NCI-H1105 treated with DMSO at 0.1 percent for 48 hours (cell line): Measurements from ENCODE around the gene U2SURP.
"Not testable (repeated sequence)": the region's sequence is repeated elsewhere in the genome, so short reads cannot be mapped to it uniquely, and the experiment has no call there.

Experiments
- DNase-seq: peaks from one replicate; lab custom pipeline; 2025; lab: John Stamatoyannopoulos, UW

Gene U2SURP

DNA sequence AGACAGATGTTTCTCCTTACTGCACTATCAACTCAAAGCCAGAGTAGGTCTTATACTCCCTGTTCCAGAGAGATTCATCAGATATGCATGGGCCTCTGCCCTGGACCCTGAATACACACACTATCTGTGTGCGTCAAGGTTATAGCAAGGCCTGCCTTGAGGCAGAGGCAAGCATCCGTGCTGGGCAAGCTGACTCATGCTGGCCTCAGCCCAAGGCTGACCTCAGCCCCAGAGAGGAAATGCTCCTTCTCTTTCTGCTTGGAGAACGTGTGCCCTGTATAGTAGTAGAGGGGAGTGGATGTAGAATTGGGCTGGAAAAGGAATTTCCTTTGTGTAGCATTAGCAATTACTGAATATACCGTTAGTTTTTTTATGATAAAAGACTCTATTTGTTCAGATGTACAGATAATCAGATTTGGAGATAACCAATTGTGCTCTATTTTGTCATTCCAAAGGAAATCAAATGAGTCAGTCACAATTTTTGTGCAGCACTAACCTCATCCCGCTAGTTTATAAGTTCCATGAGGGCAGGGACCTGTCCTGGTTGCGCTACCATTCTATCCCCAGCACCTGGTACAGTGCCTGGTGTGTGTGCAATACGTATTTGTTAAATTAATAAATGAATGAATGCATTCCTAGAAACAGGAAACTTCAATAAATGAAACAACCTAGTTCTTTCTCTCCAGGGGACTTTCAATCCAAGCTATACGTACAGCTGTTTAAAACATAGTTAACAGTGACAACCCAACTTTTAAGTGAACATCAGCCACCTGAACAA lies 24.6 kb upstream of the U2SURP start:
- no peak for DNase-seq

DNA sequence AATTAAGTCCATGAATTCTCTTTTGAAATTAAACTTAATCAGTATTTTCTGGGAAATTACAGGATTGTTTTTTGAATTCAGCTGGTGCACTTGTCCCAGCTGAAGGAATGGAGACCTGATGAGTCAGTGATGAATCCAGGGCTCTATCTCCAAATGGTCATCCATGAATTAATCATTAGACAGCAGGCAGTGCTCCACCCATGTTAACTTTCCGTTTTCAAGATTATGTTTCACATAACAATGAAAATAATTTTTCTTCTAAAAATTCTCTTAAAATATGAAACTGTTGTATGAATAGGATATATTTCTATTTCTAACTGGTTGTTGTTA lies 24.0 kb upstream of the U2SURP start:
- DNase-seq = no peak

DNA sequence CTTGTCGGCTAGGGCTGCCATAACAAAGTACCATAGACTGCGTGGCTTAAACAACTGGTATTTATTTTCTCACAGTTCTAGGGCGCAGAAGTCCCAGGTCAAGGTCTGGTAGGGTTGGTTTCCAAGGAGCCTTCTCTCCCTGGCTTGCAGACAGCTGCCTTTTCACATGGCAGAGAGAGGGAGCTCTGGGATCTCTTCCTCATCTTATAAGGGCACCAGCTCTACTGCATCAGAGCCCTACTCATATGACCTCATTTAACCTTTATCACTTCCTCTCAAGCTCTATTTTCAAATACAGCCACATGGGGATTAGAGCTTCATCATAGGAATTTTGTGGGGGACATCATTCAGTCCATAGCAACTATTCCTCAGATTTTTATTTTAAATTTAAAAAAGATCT lies 20.3 kb upstream of the U2SURP start:
- DNase-seq = no peak

DNA sequence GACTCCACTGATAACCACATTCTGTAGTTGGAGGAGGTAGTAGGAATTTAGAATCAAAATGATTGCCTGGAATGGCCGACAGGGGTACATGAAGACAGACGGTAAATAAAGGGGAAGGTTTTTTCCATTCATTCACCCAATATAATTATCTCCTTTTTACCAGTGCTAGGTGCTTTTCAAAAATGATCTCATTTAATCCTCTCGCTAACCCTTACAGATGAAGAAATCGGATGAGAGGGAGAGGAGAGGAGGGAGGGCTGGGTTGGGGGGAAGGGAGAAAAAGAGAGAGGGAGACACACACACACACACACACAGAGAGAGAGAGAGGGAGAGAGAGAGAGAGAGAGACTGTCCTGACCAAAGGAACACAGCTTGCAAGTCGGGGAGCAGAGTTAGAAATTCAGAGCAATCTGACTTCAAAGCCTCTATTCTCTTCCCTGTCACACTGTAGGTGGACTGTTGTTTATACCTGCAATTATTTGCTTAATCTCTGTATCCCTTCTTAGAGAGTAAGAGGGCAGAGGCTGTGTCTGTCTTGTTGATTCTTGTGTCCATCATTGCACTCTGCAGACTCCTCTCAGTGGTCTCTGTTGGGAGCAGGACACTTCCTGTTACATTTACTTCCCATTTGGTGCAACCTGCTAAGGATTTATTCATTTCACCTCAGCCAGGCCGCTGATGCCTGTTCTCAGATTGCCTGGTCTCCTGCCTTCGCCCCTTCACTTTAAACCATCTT lies 19.2 kb upstream of the U2SURP start:
- no peak for DNase-seq

DNA sequence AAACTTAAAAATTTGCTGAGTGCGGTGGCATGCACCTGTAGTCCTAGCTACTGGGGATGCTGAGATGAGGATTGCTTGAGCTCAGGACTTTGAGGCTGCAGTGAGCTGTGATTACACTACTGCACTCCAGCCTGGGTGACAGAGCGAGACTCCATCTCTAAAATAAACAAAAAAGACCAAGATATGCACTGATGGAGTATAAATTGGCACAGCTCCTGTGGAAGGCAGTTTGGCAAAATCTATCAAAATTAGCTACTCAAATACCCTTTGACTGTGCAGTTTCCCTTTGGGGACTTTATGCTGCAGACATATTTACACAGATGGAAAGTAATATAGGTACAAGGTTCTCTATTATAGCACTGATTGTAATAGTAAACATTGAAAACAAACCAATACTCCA lies 18.1 kb upstream of the U2SURP start:
- DNase-seq = no peak

DNA sequence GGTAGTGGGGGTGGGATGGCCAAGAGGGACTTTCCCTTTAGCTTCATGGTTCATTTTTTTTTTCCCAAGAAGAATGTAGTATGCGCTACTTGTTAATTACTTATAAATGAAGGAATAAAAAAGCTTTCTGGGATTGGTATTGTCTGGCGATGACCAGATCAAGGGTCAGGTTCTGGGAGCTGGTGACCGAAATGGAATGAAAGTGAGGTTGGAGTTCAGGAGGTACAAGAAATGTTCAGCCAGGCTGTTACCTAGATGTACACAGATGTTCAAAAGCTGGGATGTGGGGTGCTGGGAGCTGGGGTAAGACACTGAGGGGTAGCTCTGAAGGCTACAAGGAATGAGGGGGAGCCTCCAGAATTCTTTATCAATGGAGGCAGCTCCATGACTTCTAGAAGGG lies 17.1 kb upstream of the U2SURP start:
- DNase-seq = no peak

DNA sequence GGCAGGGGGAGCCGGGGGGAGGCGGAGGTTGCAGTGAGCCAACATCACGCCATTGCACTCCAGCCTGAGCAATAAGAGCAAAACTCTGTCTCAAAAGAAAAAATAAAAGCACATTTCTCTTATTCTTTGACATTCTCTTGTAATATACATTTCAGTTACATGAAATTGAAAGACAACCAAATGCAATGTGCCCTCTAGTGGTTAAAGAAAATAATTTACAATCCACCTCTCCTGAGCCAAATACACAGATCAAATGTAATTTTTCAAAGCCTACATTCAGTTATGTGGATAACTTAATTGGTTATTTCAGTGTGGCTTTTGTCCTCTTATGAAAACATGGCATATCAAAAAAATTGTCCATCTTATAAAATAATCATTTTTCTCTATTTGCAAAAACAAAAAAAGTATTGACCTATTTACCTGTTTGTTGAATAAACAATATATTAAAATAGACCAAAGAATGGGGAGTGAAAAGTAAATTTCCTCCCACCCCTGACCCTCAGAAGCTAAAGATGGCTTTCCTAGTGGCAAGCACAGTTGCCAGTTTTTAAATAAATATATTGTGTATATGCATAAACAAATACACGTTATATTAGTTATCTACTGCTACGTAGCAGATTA lies 14.2 kb upstream of the U2SURP start:
- DNase-seq = peak; percentile 75

DNA sequence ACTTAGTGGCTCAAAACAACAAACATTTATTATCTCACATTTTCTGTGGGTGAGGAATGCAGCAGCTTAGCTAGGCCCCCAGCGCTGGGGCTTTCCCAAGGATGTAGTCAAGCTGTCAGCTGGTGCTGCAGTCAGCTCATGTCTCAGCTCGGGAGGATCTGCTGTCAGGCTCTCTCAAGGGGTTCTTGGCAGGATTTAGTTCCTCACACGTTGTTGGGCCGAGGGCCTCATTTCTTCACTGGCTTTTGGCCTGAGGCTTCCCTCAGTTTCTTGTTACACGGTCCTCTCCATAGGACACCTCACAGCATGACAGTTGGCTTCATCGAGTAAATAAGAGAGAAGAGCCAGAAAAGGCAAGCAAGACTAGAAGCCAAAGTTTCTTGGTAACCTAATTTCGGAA lies 13.7 kb upstream of the U2SURP start:
- DNase-seq = no peak

DNA sequence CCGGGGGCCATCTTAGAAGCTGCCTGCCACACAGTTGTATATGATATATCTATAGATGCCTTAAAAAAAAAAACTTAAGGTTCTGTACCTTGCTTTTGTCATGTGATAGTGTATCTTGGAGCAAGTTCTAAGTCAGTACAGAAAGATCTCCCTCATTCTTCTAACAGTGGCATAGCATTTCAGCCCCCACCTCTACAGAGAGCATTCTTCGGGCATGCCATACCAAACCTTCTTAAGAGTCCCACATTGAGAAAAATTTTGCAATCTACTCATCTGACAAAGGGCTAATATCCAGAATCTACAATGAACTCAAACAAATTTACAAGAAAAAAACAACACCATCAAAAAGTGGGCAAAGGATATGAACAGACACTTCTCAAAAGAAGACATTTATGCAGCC lies 13.1 kb upstream of the U2SURP start:
- DNase-seq = not testable (repeated sequence)

DNA sequence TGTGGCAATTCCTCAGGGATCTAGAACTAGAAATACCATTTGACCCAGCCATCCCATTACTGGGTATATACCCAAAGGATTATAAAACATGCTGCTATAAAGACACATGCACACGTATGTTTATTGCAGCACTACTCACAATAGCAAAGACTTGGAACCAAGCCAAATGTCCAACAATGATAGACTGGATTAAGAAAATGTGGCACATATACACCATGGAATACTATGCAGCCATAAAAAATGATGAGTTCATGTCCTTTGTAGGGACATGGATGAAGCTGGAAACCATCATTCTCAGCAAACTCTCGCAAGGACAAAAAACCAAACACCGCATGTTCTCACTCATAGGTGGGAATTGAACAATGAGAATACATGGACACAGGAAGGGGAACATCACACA lies 12.5 kb upstream of the U2SURP start:
- DNase-seq = not testable (repeated sequence)

DNA sequence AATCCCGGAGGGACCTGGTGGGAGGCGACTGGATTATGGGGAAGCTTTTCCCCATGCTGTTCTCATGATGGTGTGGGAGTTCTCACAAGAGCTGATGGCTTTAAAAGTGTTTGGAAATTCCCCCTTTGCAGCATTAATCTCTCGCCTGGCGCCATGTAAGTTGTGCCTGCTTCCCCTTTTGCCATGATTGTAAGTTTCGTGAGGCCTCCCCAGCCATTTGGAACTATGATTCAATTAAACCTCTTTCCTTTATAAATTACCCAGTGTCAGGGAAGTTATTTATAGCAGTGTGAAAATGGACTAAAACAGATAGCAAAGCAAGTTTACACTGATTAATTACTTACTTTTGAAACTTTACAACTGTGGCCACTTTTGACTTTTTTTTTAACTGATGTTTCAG lies 10.6 kb upstream of the U2SURP start:
- no peak for DNase-seq

DNA sequence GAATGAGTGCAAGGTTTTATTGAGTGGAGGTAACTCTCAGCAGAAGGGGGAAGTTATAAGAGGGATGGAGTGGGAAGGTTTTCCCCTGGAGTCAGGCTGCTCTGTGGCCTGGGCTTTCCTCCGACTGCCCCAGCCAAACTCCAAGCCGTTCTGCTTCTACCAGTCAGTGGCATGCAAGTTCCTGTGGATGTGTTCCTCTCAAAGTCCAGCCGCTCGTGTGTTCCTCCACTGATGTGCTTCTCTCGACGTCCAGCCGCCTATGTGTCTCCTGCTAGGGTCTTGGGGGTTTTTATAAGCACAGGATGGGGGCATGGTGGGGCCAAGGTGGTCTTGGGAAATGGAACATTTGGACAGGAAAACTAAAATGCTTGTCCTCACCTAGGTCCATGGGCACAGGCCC lies 9.0 kb upstream of the U2SURP start:
- DNase-seq = no peak

DNA sequence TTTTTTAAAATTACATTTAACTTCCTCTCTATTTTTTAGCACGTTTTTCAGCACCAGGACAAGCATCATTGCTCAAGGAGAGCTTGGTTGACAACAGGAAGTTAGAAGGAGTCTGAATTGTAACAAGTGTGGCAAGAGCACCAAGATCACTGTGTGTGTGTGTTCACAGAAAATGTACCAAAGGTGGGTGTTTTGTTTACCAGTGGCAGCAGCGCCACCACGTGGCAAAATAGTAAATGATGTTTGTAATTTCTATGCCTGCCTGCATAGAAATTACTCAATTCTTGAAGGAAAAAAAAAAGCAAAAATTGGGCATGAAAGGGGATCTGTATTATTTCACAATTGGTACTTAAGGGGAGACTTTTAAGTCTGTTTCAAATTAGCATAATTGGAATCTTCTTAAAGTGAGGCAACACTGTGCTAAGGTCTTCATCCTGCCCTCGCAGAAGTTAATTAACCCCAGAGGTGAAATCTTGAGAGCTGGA lies 7.4 kb upstream of the U2SURP start:
- peak; percentile 75 for DNase-seq

DNA sequence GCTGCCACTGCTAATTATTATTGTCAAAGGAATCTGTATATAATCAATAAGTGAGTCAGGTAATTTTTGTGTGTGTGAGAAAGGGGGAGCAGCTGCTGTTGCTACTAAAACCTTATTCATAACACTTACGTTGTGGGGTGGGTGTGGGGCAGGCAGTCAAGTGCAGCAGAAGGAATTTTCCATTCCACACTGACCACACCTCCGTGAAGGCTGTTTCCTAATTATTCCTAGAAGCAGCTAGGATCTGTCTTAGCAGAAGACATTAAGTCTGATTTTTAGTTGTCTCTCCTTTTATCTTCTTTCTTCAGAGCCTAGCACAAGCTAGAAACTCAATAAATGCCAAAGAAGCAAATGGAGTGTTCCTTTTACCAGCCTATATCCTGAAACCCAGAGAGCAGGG lies 4.0 kb upstream of the U2SURP start:
- no peak for DNase-seq

DNA sequence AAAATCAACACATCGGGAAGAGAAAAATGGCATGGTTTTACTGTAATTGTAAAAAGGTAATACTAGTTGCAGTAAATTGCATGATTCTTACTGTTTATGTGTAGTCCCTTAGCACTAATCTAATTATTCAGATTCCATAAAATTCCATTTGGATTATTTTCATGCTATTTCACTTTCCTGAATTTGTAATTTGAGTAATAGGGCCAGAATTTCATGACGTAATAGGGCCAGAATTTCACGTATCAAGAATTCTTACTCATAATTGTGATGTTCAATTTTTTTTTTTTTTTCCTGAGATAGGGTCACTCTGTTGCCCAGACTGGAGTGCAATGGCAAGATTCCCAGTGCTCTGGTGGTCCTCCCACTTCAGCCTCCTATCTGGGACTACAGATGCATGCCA lies 2.9 kb upstream of the U2SURP start:
- no peak for DNase-seq

DNA sequence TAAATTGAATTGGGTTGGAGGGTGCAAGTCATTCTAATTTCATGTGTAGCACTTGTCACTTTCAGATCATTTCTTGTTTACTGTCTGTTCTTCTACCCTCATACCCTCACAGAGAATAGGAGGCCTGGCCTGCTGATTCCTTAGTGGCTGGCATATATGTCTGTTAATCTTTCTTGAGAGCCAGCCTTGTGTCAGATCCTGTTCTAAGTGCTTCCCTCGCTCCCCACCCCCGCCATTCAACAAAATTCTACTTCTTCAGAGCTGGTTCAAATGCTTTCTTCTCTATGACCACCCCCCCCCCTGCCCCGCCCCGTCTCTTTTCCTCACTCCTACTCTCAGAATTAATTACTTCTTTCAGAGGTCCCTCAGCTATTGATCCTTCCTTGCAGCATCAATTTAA lies 1.5 kb upstream of the U2SURP start:
- no peak for DNase-seq

DNA sequence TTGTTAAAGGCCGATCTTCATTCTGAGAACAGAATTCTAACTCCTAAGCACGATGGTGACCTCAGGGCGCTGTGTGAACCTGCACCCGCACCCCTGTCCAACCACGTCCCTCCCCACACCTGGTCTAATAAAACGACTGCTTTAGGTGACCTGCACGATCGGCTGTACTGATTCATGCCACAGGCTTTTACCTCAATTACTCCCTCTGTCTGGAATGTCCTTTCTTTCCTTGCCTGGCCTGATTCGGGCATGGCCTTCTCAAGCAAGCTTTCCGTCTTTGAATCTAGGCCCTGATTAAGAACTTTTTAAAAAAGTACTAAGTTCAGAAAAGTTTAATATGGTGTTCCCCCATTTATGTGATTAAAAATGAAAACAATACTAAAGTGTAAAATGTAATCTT lies 842 bp upstream of the U2SURP start:
- DNase-seq = no peak

DNA sequence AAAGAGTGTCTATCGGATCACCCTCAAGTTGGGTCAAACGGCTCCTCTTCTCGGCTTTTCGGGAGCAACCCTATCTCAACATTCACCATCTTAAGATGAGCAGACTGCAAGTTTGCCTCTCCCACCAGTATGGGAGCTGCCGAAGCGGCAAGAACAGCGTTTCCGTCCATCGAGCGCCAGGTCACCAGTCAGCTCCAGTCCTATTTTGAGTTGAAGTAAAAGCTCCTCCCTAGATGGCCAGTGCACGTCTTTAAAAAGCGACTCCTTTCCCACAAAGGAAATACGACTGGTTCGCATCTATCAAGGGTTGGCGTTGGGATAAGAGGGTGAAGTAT lies 369 bp upstream of the U2SURP start:
- DNase-seq = no peak

DNA sequence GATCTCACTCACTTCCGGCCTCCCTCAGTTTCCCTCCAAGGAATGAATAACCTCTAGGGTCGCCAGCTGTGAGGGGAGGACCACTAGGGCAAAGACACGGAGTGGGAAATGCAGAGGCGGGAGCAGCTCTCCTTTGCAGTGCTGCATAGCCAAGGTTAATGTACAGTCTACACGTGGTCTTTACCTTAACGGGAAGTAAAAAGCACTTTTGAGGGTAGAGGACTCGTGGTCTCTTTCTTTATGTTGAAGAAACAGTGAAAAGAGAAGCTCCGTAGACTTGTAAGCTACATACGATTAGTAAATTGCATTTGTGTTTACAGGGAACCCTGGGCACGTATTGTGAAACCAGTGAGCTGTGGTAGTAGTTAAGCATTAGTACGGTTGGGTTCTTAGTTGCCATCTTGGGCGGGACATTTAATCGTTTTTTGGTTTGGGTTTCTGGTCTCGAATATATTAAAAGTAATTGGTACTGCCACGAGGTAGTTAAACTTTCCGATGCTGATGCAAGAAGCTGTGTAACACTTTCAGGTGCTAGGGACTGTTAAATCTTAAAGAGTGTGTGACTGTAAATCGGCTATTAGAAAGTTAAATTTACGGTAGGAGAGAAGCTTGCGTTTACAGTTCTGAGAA lies 828 bp downstream of the U2SURP start:
- DNase-seq = peak; percentile 71

DNA sequence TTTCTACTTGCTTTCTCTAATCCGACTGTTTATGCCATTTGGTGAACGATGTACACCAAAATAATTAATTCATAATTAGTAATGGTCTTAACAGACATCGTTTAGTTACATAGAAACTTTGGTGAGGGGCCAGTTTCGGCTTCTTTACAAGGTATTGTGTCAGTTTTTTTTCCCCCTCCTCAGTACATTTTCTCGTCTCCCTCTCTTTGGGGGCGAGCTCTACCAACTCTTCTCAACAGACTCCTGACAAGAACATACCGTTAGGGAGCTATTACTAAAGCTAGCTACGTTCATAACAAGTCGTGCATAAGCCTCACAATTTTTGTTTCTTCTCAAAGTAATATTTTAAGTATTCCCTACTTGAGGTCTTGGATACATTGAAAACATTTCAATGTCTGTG lies 1.4 kb downstream of the U2SURP start:
- no peak for DNase-seq

DNA sequence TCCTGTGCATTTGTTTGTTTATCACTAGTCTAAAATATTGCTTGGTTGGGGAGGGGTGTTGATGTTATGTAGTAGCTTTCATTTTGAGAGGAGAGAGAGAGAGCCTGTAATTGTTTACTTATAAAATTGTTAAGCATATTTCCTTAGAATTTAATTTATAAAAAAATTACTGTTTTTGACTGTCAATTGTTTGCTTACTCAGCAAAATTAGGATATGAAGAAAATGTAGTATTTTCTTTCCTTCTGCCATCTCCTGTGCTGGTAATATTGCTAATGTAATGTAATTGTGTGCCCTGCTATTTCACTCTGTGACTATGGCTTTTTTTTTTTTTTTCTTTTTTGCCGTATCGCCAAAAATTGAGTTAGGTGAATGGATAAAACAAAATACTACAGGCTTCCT lies 3.5 kb downstream of the U2SURP start:
- no peak for DNase-seq

DNA sequence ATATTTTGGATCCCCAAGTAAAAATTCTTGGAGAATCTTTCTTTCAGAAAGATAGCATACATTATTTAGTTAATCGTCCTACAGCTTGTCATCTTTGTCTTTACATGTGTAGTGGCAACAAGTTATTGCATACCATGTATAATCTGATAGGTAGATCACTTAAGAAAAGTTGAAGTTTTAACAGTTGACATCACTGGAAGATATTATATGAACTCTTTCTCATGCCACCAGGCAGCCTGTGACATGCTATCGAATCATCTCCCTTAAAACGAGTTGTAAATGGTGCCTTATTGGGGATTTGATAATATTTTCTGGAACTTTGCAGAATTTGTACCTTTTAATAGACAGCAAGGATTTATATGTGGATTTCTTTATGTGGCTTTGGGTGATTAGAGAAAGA lies 8.7 kb downstream of the U2SURP start:
- DNase-seq = no peak

DNA sequence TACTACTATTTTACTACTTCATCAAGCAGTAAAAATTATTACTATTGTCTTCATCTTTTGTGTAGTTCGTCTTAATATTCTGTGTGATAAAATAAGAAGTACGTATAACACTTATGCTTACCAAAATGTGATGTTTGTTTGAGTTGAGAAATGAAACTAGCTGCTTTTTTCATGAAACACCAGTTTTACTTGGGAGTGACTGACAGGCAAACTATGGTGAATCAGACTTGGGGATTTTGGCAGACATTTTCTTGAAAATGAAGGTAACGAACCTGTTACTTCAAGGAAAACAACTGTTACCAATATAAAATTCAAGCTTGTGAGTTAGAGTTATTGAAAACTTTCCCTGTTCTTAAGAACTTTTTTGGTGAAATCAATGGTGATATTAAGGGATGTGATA lies 10.3 kb downstream of the U2SURP start:
- DNase-seq = no peak
